ENCODE data around the gene KLHL40.

Gene KLHL40

DNA sequence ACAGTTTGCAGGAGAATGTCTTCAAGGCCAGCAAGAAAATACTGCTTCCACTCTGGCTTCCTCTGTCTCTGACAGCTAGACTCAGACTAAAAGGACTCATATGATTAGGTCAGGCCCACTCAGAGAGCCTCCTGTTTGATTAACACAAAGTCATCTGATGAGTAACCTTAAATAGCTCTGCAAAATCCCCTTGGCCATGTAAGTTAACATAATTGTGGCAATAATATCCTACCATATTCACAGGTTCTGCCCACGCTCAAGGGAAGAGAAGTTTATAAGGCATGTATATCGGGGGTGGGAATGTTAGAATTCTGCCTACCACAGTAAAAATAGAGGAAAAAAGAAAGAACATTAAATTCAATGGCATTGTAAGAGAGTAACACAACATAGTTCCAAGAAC lies 37.9 kb downstream of the KLHL40 start:
- DNase-seq (ENCODE audit: low spot score): no peak

DNA sequence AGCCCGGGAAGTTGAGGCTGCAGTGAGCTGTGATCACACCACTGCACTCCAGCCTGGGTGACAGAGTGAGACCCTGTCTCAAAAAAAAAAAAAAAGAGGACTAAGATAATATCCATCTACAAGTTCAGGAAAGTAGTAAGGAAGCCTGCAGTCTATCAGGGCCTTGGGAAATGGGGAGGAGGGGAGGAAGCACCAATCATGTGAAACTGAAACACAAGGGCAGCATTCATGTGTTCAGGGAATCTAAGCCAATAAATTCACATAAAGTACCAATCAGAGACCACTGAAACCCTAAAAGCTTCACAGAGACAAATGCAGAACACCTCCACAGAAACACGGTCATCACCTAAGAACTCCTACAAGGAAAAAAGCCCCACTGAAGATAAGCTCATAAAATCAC lies 40.1 kb downstream of the KLHL40 start:
- DNase-seq (ENCODE audit: low spot score): no peak

- DNase-seq (ENCODE audit: low spot score): no peak
These were observed 42.7 kb downstream of the KLHL40 start for GRCh38 chr3:42728056-42728455.

DNA sequence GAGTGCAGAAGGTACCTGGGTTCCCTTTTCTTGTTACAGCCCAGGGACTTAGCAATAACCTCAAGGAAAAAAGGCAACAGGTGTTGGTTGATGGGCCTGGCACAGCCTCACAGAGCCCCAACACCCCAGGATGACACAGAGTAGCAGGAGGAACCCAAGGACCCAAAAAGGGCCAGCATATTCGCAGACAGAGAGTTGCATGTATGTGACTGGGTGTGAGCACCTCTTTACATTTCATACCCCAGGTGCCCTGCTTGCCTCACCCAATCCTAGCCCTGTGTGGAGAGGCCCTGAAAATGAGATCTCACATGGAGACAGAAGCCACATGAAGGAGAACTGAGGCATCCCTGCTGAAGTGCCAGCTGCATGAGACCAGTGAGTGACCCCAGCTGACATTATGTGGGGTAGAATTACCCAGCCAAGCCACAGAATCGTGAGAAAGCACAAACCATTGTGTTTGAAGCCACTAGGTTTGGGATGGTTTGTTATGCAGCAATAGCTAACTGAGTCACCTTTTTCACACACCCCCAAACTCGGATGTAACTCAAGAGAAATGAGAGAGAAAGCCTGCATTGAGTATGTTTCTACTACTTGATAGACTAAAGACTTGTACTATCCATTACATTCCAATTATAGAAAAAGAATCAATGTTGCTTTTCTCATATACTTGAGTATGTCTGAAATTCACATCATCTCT lies 43.5 kb downstream of the KLHL40 start:
- DNase-seq (ENCODE audit: low spot score): no peak

DNA sequence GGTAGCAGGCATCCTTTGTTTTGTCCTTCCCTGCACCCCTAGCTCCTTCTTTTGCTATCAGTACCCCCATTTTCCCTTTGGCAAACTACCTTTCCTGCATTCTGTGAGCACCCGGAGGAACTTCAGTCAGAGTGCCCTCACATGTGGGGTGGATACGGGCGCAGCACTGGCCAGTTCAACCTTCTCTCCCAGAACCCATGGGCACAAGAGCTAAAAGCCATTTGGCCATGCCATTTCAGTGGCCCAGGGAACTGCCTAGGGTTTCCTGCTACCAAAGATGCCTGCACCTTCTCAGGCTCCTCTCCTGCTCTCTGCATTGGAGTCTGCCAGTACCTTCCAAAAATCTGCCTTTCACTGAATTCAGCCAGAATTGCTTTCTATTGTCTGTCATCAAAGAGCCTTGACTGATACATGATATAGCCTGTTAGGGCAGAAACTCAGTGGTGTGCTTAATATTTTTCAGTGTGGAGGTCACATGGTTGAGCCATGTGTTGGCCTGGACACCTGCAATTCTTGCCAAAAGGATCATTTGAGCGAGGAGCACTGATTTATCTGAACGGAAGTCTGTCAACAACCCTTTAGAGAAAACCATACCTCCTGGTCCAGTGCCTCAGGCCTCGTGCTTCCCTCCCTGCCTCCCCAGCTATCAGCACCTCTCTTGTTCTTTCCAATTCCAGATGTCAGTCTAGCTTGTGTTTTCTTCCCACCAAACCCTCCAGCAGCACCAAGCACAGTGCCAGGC lies 44.2 kb downstream of the KLHL40 start:
- no peak for DNase-seq (ENCODE audit: low spot score)

DNA sequence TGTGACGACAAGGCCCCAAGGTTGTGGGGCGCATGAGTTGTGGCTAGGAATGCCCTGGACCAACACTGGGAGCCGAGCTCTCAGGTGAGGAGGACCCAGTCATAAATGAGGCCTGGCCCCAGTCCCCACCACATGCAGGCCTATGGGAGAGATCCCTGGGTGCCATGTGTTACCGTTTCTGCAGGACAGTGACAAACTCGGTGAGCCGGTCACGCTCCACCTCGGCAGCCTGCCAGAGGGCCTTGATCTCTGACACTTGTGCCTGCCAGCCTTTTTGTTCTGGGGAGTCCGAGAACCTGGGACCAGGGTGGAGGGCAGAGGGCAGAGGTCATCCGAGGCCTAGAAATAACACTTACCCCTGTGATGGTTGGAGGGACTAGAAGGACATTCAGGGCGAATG lies 45.0 kb downstream of the KLHL40 start:
- no peak for DNase-seq (ENCODE audit: low spot score)

DNA sequence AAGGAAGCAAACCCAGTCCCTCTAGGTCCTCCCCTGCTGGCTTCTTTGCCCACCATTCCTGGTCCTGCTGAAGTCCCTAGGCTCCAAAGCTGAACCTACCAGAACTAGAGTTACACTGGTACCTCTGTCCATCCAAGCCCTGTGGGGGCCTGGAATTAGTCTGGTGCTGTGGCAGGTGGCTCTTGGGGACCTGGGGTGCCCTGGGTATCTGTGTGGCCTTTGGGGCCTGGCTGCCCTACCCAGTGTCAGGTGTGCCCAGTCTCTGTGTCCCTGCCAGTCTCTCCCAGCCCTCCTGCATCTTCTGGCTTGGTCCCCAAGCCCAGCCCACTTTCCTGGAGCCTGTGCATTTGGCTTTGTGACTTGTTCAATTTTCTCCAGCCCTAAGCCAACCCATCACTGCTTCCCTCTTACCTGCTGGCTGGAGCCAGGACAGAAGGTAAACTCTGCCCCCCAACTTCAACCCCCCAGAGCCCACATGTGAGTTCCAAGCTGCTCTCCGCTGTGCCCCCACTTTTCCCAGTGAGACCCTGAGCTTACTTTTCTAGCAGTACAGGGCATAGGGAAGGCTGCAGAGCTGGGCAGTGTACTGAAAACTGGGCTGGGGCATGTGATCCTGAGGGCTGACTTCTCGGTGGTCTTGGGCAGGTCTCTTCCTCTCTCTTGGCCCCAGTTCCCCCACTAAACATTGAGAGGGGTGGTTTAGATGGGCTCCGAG lies 45.5 kb downstream of the KLHL40 start:
- no peak for DNase-seq (ENCODE audit: low spot score)

- DNase-seq (ENCODE audit: low spot score): no peak
These were observed 46.3 kb downstream of the KLHL40 start for GRCh38 chr3:42731476-42732195.

- DNase-seq (ENCODE audit: low spot score): no peak
These were observed 47.0 kb downstream of the KLHL40 start for GRCh38 chr3:42732196-42732828.

DNA sequence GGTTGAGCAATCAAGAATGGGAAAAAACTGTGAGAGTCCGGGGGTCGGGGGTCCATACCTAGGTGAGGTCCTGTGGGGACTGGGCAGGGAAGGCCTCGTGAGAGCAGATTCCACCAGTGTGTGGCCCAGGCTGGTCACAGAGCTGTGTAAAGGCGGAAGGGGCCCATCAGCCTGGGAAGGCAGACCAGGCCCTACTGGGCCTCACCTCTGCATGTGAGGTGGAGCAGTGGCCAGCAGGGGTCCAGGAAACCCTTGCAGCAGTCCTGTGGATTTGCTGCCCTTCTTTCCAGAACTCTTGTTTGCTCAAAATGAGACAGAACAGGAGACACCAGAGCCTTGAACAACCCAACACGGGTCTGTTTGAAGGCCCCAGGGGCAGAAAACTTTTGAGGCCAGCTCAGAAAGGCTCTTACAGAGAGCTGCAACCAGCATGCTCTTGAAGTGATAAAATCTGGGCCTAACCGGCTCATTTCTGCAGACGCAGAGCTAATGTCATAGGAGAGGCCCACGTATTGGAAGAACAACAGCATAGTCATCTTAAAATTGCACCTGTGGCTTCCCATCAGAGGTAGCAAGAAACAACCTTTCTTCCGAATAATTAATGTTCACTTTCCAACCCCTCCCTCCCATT lies 47.6 kb downstream of the KLHL40 start:
- no peak for DNase-seq (ENCODE audit: low spot score)

- peak; percentile 30 for DNase-seq (ENCODE audit: low spot score)
These were observed 48.3 kb downstream of the KLHL40 start for GRCh38 chr3:42733501-42734262.

DNA sequence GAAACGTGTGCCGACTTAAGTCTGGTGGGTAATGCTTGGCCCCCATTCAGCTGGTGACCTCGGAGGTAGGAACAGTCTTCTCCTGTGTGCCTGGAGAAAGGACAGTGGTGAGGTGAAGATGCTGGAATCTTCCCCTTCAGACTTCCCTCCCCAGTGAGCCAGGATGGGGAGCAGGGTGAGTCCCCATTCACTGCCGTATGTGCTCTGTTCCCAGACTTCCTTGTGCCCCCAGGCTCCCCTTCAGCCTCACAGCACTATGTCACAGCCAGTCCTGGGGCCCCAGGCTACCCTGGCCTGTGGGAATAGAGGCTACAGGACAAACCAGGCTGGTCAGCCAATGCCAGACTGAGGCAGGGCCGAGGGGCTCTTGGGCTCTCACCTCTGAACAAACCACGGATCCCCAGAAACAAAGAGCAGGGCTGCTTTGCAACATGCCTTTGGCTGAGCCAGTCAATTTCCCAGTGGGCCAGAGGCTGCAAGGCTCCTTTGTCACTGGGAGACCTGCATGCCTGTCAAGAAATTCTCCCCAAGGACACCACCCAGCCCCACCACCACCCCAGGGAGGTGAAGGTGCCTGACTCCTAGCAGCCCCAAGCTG lies 49.0 kb downstream of the KLHL40 start:
- no peak for DNase-seq (ENCODE audit: low spot score)

GRCh38 chr3:42735019-42735418 lies 49.7 kb downstream of the KLHL40 start:
- no peak for DNase-seq (ENCODE audit: low spot score)

DNA sequence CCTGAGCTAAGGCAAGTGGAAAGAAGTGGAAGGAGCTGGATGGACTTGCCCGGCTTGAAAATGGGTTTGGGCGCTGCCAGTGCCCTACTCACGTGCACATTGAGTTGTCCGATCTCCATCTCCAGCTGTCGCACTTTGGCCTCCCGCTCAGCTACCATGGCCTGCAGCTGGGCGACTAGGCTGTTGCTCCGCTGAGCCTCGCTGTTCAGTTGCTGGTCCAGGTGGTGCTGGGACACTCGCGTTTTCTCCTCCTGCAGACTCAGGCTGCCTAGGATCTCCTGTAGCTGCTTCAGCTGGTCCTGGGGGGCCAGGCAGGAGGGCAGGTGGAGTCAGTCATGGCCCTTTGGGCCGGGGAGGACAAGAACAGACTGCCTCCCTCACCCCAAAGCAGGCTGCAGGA lies 50.3 kb downstream of the KLHL40 start:
- DNase-seq (ENCODE audit: low spot score): no peak

GRCh38 chr3:42736081-42736480 lies 50.7 kb downstream of the KLHL40 start:
- no peak for DNase-seq (ENCODE audit: low spot score)

GRCh38 chr3:42736531-42736930 lies 51.2 kb downstream of the KLHL40 start:
- DNase-seq (ENCODE audit: low spot score): no peak

DNA sequence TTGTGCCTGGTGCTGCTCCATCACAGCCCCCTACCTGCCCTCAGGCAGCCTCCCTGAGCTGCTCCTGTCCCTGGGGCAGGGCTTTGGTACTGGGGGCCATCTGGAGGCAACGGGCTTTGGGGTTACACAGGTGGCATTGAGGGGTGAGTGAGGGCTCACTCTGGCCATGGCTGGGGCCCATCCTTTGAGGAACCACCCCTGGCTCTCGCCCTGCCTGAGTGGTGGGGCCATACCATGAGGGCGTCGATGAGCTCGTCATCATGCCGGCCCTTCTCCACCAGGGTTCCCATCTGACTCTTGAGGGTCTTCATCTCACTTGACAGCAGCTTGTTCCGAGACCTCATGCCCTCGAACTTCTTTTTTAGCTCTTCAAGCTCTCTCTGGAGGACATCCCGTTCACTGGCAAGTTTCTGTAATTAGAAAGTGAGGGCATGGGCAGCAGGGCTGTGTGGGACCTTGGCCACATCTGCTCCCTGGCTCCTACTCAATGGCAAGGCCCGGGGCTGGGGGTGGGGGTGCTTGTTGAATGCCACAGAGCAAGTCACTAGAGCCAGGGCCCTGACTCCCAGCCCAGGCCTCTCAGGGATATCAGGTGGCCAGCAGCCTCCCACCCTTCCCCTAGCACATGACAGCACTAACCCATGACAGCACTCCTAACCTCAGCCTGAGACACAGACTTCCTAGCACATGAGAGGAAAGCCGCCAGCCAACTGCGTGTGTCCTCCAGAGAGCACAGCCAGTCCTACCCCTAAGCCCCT lies 54.2 kb downstream of the KLHL40 start:
- DNase-seq (ENCODE audit: low spot score): no peak

- no peak for DNase-seq (ENCODE audit: low spot score)
These were observed 56.5 kb downstream of the KLHL40 start for GRCh38 chr3:42741796-42742195.

Data from cerebellar cortex (tissue), 1 donor.